ENCODE data around the gene SLC27A5.

DNA sequence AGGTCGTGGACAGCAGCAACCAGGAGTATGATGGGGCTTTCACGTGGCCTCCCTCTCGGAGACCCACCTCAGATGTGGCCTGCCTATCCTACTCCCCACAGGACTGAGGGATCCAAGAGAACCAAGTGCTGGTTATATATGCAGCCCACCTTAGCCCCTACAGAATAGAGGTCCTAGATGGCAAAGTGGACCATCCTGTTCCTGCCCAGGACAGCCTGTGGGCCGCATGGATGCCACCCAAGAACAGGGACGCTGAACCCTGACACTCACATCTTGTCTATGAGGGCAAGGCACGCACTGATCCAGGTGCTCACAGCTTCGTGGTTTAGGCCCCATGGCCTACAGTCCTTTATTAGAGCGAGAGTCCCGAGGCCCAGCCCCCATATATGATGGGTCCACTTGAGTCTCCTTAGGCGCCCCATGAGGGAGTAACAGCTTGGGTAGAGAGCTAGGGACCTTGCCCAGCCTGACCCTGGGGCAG is 1.5 kb upstream of the SLC27A5 start:
- TF ChIP-seq ZNF274 (IDR thresholded peaks at IDR 0.05; ENCODE audit: low read depth, low read length), result no peak
- TF ChIP-seq SUZ12 (IDR thresholded peaks at IDR 0.05; ENCODE audit: extremely low read depth, insufficient read depth, insufficient read length), result no peak

All from NT2/D1 (cell line).